GM21786 (cell line): ENCODE measurements around the gene XPR1.
"Not testable (repeated sequence)": the region's sequence is repeated elsewhere in the genome, so short reads cannot be mapped to it uniquely, and the experiment has no call there.

Experiments used
- ATAC-seq: cut with Tn5 transposase; IDR thresholded peaks from one replicate; pipeline ENCODE4 v1.9.1; 2021; ENCODE audit not compliant: unreplicated experiment

The XPR1 gene

DNA sequence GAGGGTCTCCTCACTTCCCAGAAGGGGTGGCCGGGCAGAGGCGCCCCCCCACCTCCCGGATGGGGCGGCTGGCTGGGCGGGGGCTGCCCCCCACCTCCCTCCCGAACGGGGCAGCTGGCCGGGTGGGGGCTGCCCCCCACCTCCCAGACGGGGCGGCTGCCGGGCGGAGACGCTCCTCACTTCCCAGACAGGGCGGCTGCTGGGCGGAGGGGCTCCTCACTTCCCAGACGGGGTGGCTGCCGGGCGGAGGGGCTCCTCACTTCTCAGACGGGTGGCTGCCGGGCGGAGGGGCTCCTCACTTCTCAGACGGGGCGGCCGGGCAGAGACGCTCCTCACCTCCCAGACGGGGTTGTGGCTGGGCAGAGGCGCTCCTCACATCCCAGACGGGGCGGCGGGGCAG, 78.9 kb downstream of the XPR1 start:
- ATAC-seq = not testable (repeated sequence)

DNA sequence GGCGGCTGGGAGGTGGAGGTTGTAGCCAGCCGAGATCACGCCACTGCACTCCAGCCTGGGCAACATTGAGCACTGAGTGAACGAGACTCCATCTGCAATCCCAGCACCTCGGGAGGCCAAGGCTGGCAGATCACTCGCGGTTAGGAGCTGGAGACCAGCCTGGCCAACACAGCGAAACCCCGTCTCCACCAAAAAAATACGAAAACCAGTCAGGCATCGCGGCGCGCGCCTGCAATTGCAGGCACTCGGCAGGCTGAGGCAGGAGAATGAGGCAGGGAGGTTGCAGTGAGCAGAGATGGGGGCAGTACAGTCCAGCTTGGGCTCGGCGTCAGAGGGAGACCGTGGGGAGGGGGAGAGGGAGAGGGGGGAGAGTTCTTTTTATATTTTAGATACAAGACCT, 79.4 kb downstream of the XPR1 start:
- not testable (repeated sequence) for ATAC-seq

DNA sequence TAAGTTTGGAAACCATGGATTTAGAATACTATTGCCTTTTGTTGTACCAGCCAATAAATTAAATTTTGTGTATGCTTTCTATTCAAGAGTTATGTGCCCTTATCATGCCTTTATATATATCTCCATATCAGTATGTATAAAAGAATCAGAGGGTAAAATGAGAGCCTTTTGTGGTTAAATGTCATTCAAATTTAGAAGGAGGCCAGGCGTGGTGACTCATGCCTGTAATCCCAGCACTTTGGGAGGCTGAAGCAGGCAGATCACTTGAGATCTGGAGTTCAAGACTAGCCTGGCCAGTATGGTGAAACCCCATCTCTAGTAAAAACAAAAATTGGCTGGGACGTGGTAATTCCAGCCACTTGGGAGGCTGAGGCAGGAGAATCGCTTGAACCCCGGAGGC, 88.9 kb downstream of the XPR1 start:
- ATAC-seq = no peak

DNA sequence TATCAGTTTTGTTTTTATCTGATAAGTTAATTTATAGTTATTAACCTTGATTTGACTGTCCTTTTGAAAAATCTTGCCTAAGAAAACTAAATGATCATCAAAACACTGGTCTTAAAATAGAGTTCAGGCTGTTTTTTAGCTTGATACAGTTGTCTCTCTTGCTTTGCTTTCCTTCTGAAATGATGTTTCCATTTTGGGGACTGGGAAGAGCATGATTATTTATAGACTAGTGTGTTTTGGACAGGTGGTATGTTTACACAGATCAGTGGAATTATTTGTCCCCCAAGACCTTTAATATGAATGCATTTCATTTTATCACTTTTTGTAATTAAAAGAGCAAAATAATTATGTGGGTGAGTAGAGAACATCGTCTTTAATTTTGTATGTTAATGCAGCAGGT, 90.8 kb downstream of the XPR1 start:
- no peak for ATAC-seq

DNA sequence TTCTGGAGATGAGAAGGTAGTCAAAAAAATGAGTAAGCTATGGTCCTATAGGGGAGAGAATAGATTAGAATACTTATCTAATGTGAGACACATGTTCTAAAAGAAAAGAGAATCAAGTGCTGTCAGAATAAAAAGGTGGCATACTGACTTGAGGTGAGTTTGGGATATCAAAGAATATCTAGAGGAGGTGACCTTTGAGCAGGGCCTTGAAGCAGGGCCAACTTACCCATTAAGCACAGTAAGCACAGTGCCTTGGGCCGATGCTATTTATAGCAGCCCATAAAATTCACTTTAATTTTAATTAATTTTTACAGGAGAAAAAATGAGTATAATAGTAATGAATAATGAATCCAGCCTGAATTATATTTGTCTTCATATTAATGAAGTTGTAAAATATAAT, 92.2 kb downstream of the XPR1 start:
- no peak for ATAC-seq

DNA sequence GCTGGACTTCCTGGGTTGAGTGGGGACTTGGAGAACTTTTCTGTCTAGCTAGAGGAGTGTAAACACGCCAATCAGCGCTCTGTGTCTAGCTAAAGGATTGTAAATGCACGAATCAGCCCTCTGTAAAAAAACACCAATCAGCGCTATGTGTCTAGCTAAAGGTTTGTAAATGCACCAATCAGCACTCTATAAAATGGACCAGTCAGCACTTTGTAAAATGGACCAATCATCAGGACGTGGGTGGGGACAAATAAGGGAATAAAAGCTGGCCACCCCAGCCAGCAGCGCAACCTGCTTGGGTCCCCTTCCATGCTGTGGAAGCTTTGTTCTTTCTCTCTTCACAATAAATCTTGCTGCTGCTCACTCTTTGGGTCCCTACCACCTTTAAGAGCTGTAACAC, 94.2 kb downstream of the XPR1 start:
- ATAC-seq = not testable (repeated sequence)

DNA sequence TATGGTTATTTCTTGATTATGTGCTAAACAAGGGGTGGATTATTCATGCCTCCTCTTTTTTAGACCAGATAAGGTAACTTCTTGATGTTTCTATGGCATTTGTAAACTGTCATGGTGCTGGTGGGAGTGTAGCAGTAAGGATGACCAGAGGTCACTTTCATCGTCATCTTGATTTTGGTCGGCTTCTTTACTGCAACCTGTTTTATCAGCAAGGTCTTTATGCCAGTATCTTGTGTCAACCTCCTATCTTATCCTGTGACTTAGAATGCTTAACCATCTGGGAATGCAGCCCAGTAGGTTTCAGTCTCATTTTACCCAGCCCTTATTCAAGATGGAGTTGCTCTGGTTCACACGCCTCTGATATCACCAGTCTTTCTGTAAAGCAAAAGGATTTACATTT, 95.9 kb downstream of the XPR1 start:
- not testable (repeated sequence) for ATAC-seq

DNA sequence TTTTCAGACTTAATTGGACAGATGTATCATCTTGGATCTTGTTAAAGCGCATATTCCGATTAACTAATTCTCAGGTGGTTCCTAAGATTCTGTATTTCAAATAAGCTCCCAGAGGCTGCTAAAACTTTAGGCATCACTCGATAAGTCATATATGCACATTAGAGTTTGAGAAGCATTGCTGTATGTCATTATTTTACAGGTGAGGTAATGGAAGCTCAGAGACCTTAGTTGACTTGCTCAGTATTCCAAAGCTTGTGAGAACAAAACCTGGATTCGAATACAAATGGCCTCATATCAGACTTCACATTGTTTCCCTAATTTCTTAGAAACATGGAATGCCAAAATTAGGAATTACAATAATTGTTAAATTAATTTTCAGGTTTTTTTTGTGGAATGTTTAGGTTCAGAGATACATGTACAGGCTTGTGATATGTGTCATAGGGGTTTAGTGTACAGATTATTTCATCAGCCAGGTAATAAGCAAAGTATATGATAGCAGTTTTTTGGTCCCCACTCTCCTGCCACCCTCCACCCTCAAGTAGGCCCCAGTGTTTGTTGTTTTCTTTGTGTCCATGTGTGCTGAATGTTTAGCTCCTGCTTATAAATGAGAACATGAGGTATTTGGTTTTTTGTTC, 96.8 kb downstream of the XPR1 start:
- ATAC-seq = no peak

DNA sequence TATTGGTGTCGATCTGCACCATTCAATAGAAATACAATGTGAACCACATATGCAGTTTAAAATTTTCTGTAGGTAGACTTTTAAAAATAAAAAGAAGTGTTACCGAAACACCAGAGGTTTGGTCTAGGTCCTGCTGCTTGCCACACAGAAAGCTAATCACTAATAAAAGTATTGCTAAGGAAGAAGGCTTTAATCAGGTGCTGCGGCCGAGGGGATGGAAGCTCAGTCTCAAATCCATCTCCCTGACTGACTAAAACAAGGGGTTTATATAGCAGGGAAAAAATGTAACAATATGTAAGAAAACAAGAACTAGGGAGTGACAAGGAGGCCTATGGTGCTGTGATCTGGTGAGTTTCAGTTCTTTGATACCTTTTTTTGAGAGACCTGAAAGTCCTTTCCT, 99.3 kb downstream of the XPR1 start:
- ATAC-seq = no peak

DNA sequence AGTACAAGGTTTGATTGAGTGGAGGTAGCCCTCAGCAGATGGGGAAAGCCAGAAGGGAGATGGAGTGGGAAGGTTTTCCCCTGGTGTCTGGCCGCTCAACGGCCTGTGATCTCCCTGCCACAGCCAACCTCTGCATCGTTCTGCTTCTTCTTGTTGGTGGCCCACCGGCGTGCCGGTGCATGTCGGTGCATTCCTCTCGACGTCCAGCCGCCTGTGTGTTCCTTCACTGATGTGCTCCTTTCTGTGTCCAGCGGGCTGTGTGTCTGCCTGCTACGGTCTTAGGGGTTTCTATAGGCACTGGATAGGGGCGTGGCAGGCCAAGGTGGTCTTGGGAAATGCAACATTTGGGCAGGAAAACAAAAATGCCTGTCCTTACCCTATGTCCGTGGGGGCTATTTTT, 101.0 kb downstream of the XPR1 start:
- ATAC-seq = no peak

DNA sequence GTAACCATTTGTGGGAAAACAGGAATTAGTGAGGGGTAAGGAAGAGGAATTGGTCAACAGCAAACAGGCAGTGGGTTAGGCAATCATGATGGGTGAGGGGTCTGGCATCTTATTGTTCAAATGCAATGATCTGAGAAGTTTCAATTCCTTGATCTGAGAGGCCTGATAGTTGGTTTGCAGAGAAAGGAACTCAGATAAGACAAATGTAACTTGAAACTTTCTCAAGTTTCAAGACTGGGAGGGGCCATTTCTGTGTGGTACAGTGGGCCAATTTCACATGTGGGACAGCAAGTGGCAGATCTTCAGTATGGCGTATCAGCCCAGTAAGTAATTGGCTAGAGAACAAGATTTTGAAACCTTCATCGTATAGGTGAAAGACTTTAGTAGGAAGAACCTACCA, 102.5 kb downstream of the XPR1 start:
- no peak for ATAC-seq

DNA sequence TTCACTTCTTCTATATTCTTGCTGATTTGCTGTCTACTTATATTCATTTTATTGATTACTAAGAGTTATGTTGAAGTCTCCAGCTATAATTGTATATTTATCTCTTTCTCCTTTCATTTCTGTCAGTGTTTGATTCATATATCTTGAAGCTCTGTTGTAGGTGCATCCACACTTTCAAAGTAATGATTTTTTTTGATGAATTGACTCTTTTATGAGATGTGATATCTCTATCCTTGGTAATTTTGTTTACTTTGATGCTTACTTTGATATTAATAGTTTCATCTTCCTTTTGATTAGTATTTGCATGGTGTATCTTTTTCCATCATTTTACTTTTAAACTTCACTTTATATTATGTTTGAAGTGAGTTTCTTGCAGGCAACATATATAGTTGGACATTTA, 110.8 kb downstream of the XPR1 start:
- no peak for ATAC-seq

DNA sequence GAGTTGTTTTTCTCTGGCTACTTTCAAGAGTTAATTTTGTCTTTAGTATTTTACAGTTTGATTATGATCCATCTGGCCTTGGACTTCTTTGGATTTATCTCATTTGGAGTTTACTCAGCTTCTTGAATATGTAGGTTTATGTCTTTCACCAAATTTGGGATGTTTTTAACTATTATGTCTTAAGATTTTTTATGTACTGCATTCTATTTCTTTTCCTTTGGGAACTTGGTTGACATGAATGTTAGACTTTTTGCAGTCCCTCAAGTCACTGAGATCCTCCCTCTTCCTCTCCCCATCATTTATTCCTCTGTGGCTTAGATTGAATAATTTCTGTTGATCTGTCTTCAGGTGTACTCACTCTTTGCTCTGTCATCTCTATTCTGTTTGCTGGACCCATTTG, 112.0 kb downstream of the XPR1 start:
- no peak for ATAC-seq

DNA sequence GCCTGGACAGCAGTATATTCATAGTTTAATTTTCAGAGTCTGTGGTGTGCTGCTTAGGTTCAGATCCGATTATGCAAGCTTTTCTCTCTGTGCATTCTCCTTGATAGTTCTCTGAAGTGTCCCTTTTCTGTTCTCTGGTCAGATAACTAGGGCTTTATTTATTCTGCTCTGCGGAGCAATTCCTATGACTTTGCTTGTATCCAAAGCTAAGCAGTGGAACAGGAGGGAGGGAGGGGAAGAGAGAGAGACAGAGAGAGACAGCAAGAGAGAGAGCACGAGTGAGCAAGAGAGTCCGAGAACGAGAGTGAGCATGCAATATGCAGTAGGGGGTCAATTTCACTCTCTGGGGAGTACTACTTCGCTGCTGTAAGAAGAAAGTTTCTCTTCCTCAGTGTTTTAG, 113.3 kb downstream of the XPR1 start:
- ATAC-seq = no peak

DNA sequence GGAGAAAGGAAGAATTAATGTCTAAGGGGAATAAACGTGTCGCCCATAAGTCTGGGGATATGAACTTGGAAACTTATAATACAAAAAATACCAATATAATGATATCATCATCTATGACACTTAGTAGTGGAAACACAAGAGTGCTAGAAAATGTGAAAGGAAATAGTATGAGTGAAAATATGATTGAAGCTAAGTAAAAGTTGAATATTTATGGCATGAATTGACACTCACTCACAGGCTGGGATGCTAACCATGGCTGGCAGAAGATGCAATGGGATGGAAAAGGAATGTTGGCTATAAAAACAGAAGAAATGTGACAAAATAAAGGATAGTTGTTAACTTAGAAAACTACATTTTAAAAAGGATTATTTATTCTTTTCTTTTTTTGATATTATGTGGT, 120.1 kb downstream of the XPR1 start:
- ATAC-seq = no peak

DNA sequence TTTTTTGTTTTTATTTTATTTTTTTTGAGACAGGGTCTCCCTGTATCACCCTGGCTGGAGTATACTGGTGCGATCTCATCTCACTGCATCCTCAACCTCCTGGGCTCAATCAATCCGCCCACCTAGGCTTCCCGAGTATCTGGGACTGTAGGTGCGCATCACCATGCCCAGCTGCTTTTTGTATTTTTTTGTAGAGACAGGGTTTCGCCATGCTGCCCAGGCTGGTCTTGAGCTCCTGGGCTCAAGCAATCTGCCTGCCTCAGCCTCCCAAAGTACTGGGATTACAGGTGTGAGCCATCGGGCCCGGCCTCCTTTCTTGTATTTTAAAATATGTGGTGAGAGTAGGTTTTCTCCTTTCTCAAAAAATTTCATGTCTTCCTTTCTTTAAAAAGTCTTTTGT, 122.6 kb downstream of the XPR1 start:
- ATAC-seq = no peak

DNA sequence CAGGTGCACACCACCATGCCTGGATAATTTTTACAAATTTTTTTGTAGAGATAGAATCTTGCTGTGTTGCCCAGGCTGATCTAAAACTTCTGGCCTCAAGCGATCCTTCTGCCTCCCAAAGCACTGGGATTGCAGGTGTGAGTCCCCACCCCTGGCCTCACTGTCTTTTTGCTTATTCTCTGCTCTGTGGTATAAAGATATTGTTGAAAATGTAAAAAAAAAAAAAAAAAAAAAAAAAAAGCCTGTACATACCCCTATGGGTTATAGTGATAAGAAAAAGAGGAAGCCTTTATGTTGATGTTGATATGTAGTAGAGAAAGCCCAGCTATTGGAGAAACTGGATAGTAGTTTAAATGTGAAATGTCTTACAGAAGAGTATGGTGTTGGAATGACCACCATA, 125.8 kb downstream of the XPR1 start:
- no peak for ATAC-seq

DNA sequence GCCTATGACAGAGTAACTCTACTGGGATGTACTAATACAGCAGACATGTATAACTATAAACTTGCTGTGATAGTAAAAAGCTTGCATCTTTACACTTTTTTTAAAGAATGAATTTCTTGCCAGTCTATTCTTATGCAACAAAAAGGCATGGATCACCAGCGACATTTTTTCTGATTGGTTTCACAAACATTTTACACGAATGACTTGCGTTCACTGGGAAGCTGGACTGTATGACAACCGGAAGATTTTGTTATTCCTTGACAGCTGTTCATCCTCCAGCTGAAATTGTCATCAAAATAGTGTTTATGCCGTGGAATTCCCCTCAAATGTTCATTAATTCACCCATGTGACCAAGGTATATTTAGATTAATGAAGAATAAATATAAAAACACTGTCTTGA, 131.0 kb downstream of the XPR1 start:
- no peak for ATAC-seq

DNA sequence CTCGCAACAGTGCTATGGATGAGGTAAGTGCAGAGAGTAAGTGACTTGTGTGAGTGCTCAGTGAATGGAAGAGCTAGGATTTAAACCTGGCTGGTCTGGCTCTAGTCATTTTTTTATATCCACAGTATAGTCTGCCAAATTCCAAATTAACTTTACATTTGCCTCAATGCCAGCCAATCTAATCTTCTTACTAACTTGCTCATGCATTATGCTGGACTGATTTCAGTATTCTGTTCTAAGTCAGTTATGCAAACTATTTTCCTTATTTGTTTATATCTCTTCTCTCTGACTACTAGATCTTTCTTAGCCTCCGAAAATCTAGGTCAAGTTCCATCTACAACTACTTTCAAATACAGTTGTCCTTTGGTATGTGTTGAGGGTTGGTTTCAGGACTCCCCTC, 133.3 kb downstream of the XPR1 start:
- no peak for ATAC-seq

DNA sequence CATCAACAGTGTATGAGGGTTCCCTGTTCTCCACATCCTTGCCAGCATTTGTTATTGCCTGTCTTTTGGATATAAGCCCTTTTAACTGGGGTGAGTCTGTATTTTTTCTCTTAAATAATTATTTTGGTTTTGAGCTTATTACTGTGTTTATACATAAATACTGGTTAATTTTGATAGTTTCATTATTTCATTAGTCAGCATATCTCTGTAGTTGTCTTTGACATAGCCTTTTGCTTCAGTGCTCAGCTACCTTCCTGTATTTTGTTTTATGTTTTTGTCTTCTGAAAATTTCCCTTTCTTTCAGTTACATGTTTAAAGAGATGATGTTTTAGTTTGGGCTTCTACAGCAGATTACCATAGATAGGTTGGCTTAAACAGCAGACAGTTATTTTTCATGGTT, 138.1 kb downstream of the XPR1 start:
- ATAC-seq = no peak

DNA sequence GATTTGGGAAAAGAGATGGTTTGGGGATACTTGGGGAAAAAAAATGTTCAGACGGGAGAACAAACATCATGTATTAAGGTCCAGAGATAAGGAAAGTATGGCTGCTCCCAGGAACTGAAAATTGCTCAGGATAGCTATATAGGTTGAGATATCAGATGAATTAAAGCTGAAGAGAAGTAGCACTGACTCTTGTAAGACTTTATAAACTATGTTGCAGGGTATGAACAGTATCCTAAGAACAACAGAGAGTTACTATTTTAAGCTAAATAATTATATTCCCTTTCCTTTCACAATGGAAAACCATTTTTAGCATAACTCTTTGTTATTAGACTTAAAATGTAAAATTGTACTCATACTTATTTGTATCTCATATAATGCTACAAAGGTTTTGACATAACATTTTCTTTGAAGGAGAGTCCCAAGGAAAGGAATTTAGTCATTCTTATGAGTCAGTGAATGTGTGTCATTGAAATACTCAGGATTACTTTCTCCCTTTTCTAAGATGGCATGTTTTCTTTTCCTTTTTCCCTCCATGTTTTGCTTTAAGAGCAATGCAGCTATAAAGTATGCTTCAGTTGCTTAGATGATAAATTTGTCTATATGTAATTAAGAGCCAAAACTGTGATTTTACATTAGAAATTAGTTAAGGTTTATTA, 141.5 kb downstream of the XPR1 start:
- ATAC-seq = no peak

DNA sequence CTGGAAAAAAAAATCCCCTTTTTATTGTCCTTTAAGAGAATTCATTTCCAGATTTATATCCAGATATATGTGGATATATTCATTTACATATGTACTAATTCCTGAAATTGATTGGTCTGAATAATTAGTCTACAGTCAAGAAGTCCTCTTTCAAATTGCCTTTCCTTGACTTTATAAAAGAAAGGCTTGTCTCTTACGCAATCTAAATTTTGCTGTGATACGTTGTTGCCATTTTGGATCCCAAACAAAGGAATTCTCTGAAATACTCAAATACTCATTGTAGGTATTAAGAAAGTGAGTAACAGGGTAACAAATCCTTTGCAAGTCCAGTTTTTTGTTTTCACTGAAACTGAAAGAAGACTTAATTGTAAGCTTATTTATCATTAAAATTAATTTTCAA, 144.0 kb downstream of the XPR1 start:
- ATAC-seq = no peak

DNA sequence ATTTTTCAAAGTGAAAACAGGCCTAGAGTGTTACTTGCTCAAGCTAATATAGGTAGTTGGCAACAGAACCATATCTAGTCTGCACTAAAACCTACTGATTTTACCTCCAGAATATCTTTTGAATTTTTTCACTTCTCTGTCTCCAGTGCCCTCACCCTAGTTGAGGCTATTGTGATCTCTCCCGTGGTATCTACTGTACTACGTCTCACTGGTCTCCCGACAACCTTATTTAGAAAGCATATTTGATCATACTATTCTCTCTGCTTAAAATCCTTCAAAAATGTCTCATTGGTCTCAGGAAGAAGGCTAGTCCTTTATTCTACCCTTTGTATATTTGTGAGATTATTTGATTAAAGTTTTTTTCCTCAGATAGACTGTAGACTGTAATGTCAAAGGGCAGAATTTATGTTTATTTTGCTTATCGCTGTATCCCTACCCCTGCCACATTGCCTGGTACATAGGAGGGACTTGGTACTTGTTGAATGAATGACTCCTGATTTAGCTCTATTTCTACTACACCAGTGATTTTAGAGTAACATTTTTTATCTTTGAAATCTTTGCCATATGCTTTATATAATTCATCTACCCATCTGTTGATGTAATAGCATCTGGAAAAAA, 145.4 kb downstream of the XPR1 start:
- ATAC-seq = no peak
